ENCODE data around the gene NOL7. TPM values are rescaled to one million over a fixed set of nuclear protein-coding genes. Genes with fewer than 3 reads are reported as not detected.
A peak's percentile ranks its signal among the peaks of the same experiment; 100 is the strongest.

Gene NOL7
- polyA plus RNA-seq = 141 TPM

DNA sequence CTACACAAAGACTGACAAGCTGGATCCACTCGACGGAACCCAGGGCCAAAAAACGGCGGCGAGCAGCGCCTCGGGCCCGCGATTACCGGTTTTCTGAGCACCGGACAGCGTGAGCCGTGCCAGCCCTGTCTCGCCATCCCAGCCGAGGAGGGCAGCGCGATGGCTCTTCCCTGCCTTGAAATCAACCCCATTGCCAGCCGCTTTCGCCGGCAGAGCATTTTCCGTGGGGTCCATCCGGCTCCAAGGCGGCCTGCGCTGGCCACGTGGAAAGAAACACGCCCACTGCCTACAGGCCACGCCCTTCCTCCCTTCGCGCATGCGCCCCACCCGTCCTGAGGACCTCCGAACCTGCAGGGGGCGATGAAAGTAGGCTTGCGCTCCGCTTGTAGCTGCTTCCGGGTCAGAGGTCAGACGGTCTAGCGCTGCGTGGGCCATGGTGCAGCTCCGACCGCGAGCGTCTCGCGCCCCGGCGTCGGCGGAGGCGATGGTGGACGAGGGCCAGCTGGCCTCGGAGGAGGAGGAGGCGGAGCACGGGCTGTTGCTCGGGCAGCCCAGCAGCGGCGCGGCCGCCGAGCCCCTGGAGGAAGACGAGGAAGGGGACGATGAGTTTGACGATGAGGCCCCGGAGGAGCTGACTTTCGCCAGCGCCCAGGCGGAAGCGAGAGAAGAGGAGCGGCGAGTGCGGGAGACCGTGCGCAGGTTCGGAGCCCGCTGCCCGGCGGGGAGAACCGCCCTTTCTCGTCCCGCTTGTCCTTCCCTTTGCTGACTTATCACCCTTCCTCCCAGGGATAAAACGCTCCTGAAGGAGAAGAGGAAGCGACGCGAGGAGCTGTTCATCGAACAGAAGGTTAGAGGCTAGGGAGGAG lies at the start of gene NOL7:
NOL7 (plus strand) TSS at position 410 of the 866 bp plus-strand sequence; CDS start at position 434, 24 bp downstream.
- H3K4me1 Mint-ChIP-seq = peaks cover 21 to 38% (median 32%) of the 10 kb centered on the region in 3 donors
- peak within 1 kb of the TSS; percentile 96 to 98 (median 98) for H3K4me3 Mint-ChIP-seq
- no peaks in the 10 kb centered on the region for H3K9me3 Mint-ChIP-seq
- peak within 1 kb of the TSS; percentile 93 to 98 (median 97) for H3K27ac Mint-ChIP-seq
- no peaks in the 10 kb centered on the region for H3K27me3 Mint-ChIP-seq
- peaks cover 4% of the 10 kb centered on the region for H3K36me3 Mint-ChIP-seq

GRCh38 chr6:13565921-13566320 lies 49.2 kb upstream of the NOL7 start:
- Mint-ChIP-seq H3K36me3 (no peaks in the 10 kb centered on the region), H3K4me1 (peaks cover 0 to 2% (median 0%) of the 10 kb centered on the region in 3 donors), H3K27me3 (peaks cover 11% of the 10 kb centered on the region), H3K27ac (no peak overlapping the region), H3K4me3 (no peak overlapping the region), H3K9me3 (no peaks in the 10 kb centered on the region)

GRCh38 chr6:13566500-13566899 lies 48.6 kb upstream of the NOL7 start:
- H3K4me3 Mint-ChIP-seq = no peak overlapping the region
- H3K9me3 Mint-ChIP-seq = no peaks in the 10 kb centered on the region
- H3K36me3 Mint-ChIP-seq = no peaks in the 10 kb centered on the region
- peaks cover 11% of the 10 kb centered on the region for H3K27me3 Mint-ChIP-seq
- no peak overlapping the region for H3K27ac Mint-ChIP-seq
- peaks cover 0 to 2% (median 0%) of the 10 kb centered on the region in 3 donors for H3K4me1 Mint-ChIP-seq

DNA sequence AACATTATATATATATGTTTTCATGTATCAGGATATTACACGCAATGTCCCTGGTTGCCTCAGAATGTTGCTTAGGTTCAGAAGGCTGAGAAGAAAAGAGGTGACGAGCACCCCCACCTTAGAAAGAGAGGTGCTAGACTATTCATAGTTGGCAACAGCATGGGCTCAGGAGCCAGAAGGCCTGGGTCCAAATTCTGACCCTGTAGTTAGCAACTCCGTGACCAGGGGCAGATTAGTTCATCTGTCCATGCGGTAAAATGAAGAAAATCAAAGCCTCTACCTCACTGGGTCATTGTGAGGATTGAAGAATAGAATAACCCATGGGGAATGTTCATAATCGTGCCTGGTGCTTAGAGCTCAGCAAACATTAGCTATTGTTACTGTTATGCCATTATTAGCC lies 46.2 kb upstream of the NOL7 start:
- H3K4me3 Mint-ChIP-seq = no peak overlapping the region
- H3K27ac Mint-ChIP-seq = no peak overlapping the region
- peaks cover 0 to 1% (median 0%) of the 10 kb centered on the region in 3 donors for H3K4me1 Mint-ChIP-seq
- peaks cover 11% of the 10 kb centered on the region for H3K27me3 Mint-ChIP-seq
- H3K9me3 Mint-ChIP-seq = no peaks in the 10 kb centered on the region
- H3K36me3 Mint-ChIP-seq = peaks cover 2% of the 10 kb centered on the region

GRCh38 chr6:13572240-13572639 lies 42.9 kb upstream of the NOL7 start:
- H3K27me3 Mint-ChIP-seq = peaks cover 2% of the 10 kb centered on the region
- no peaks in the 10 kb centered on the region for H3K9me3 Mint-ChIP-seq
- H3K4me3 Mint-ChIP-seq = peak overlapping the region in 1 of 4 donors; percentile 81
- peaks cover 2% of the 10 kb centered on the region for H3K36me3 Mint-ChIP-seq
- H3K27ac Mint-ChIP-seq = peak overlapping the region in 1 of 3 donors; percentile 84
- peaks cover 14 to 15% (median 14%) of the 10 kb centered on the region in 3 donors for H3K4me1 Mint-ChIP-seq

GRCh38 chr6:13572951-13573654 lies 42.0 kb upstream of the NOL7 start:
- Mint-ChIP-seq H3K27me3 (no peaks in the 10 kb centered on the region), H3K9me3 (peaks cover 0 to 3% (median 0%) of the 10 kb centered on the region in 3 donors), H3K36me3 (peaks cover 5% of the 10 kb centered on the region), H3K27ac (peak overlapping the region; percentile 59 to 88 (median 84)), H3K4me1 (peaks cover 14 to 15% (median 14%) of the 10 kb centered on the region in 3 donors), H3K4me3 (peak overlapping the region; percentile 81 to 99 (median 95))

- H3K4me3 Mint-ChIP-seq = peak overlapping the region; percentile 81 to 99 (median 95)
These were observed 41.4 kb upstream of the NOL7 start for GRCh38 chr6:13573669-13574110.

DNA sequence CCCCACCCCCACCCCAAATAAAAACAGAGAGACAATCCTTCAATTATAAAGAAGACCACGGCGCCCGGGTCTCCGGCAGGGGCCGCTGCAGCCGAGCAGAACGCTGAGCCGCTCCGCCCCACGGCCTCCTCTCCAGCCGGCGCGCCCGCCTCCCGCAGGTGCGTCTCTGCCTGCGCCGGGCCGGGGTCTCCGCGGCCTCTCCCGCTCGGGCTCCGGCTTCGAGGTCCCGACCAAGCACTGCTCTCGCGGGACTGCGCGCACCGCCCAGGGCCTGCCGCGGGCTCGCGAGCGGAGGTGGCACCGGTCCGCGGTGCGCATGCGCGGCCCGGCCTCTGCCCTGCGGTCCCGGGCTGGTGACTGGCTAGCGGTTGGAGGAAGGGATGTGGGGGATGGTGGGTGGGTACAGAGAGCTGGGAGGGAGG lies 41.0 kb upstream of the NOL7 start:
- peak overlapping the region; percentile 84 to 97 (median 93) for H3K27ac Mint-ChIP-seq
- H3K4me1 Mint-ChIP-seq = peaks cover 14 to 15% (median 14%) of the 10 kb centered on the region in 3 donors
- peaks cover 0 to 3% (median 0%) of the 10 kb centered on the region in 3 donors for H3K9me3 Mint-ChIP-seq
- peak overlapping the region; percentile 81 to 99 (median 95) for H3K4me3 Mint-ChIP-seq
- H3K36me3 Mint-ChIP-seq = peaks cover 5% of the 10 kb centered on the region
- H3K27me3 Mint-ChIP-seq = no peaks in the 10 kb centered on the region

More at GRCh38 chr6:13573669-13574110, 41.4 kb upstream of the NOL7 start:
- H3K4me1 Mint-ChIP-seq = peaks cover 14 to 15% (median 14%) of the 10 kb centered on the region in 3 donors
- H3K9me3 Mint-ChIP-seq = peaks cover 0 to 3% (median 0%) of the 10 kb centered on the region in 3 donors
- no peaks in the 10 kb centered on the region for H3K27me3 Mint-ChIP-seq
- H3K36me3 Mint-ChIP-seq = peaks cover 5% of the 10 kb centered on the region
- H3K27ac Mint-ChIP-seq = peak overlapping the region; percentile 59 to 88 (median 84)

- Mint-ChIP-seq H3K4me3 (peak within 1 kb of the TSS; percentile 81 to 99 (median 95)), H3K27me3 (no peaks in the 10 kb centered on the region), H3K9me3 (peaks cover 0 to 3% (median 0%) of the 10 kb centered on the region in 3 donors), H3K4me1 (peaks cover 14 to 15% (median 14%) of the 10 kb centered on the region in 3 donors), H3K36me3 (peaks cover 5% of the 10 kb centered on the region), H3K27ac (peak within 1 kb of the TSS; percentile 84 to 97 (median 93))
These were observed 40.4 kb upstream of the NOL7 start, which contains the start of gene SIRT5 for GRCh38 chr6:13574571-13575376. Gene SIRT5, plus strand, starts transcription at chr6:13574601. Its CDS starts 9,510 bp downstream, at chr6:13584111.

- peak overlapping the region; percentile 81 to 99 (median 95) for H3K4me3 Mint-ChIP-seq
- peaks cover 14 to 15% (median 14%) of the 10 kb centered on the region in 3 donors for H3K4me1 Mint-ChIP-seq
- H3K36me3 Mint-ChIP-seq = peaks cover 5% of the 10 kb centered on the region
These were observed 39.8 kb upstream of the NOL7 start for GRCh38 chr6:13575377-13575775.

GRCh38 chr6:13576017-13576416 lies 39.1 kb upstream of the NOL7 start:
- Mint-ChIP-seq H3K4me1 (peaks cover 14 to 15% (median 14%) of the 10 kb centered on the region in 3 donors), H3K27ac (peak overlapping the region; percentile 37 to 88 (median 84)), H3K36me3 (peaks cover 5% of the 10 kb centered on the region), H3K9me3 (peaks cover 0 to 3% (median 0%) of the 10 kb centered on the region in 3 donors), H3K4me3 (peak overlapping the region; percentile 13 to 87 (median 47)), H3K27me3 (no peaks in the 10 kb centered on the region)

More at GRCh38 chr6:13575377-13575775, 39.8 kb upstream of the NOL7 start:
- H3K27me3 Mint-ChIP-seq = no peaks in the 10 kb centered on the region
- H3K27ac Mint-ChIP-seq = peak overlapping the region; percentile 84 to 97 (median 93)
- peaks cover 0 to 3% (median 0%) of the 10 kb centered on the region in 3 donors for H3K9me3 Mint-ChIP-seq

DNA sequence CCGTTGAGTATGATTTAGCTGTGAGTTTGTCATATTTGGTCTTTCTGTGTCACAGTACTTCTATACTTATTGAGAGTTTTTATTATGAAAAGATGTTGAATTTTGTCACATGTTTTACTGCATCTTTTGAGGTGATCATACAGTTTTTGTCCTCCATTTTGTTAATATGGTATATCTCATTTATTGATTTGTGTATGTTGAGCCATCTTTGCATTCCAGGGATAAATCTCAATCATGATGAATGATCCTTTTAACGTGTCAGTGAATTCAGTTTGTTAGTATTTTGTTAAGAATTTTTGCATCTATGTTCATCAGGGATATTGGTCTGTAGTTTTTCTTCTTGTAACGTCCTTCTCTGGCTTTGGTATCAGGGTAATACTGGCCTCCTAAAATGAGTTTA lies 37.2 kb upstream of the NOL7 start:
- H3K4me3 Mint-ChIP-seq = no peak overlapping the region

GRCh38 chr6:13579911-13580310 lies 35.2 kb upstream of the NOL7 start:
- H3K27me3 Mint-ChIP-seq = no peaks in the 10 kb centered on the region
- H3K9me3 Mint-ChIP-seq = peaks cover 0 to 3% (median 0%) of the 10 kb centered on the region in 3 donors
- H3K36me3 Mint-ChIP-seq = peaks cover 7% of the 10 kb centered on the region
- no peak overlapping the region for H3K4me3 Mint-ChIP-seq
- peaks cover 12 to 15% (median 12%) of the 10 kb centered on the region in 3 donors for H3K4me1 Mint-ChIP-seq
- no peak overlapping the region for H3K27ac Mint-ChIP-seq

More for the DNA sequence above, 37.2 kb upstream of the NOL7 start:
- Mint-ChIP-seq H3K27ac (no peak overlapping the region), H3K36me3 (peaks cover 5% of the 10 kb centered on the region), H3K4me1 (peaks cover 14 to 17% (median 14%) of the 10 kb centered on the region in 3 donors), H3K27me3 (no peaks in the 10 kb centered on the region), H3K9me3 (peaks cover 0 to 3% (median 0%) of the 10 kb centered on the region in 3 donors)

All from IgD-negative memory B cell (primary cell).